SU-DHL-6 (cell line): Measurements from ENCODE around the gene IRF7.
"Not testable (repeated sequence)": the region's sequence is repeated elsewhere in the genome, so short reads cannot be mapped to it uniquely, and the experiment has no call there.

Experiments used
- H2AFZ ChIP-seq: fragments of 200-600 bp; sonication (generic); 2 replicates; pipeline ENCODE4 v1.6.1; 2014; ENCODE audit warnings: low read depth, mild to moderate bottlenecking, moderate library complexity, mixed read lengths, antibody characterized with exemption, low read length; ENCODE audit not compliant: severe bottlenecking
- H3F3A ChIP-seq: fragments of 200-600 bp; shearing (Covaris generic); 2 replicates; pipeline ENCODE4 v1.6.0; 2016; ENCODE audit warnings: antibody characterized with exemption, mild to moderate bottlenecking; ENCODE audit not compliant: insufficient read depth
- H3K27ac ChIP-seq: fragments of 200-600 bp; sonication (generic); 2 replicates; pipeline ENCODE4 v1.5.1; 2016; ENCODE audit warnings: low read depth, mild to moderate bottlenecking, low read length, moderate library complexity, mixed read lengths
- H3K27me3 ChIP-seq: fragments of 200-600 bp; sonication (generic), shearing (Covaris generic); 2 replicates; pipeline ENCODE4 v1.6.0; 2014; ENCODE audit warnings: mild to moderate bottlenecking, low read length
- H3K36me3 ChIP-seq: fragments of 200-600 bp; sonication (generic); 2 replicates; pipeline ENCODE4 v1.6.1; 2014; ENCODE audit warnings: mild to moderate bottlenecking, low read length, mixed read lengths
- H3K4me2 ChIP-seq: fragments of 300-600, 200-600 bp; shearing (Covaris generic), sonication (generic); 2 replicates; pipeline ENCODE4 v1.6.0; 2014; ENCODE audit warnings: low read length, low read depth, mild to moderate bottlenecking; ENCODE audit not compliant: poor library complexity, severe bottlenecking
- H3K4me3 ChIP-seq: fragments of 200-600 bp; sonication (generic); 2 replicates; pipeline ENCODE4 v1.5.1; 2014; ENCODE audit warnings: antibody characterized with exemption, low read length, mild to moderate bottlenecking, mixed read lengths; ENCODE audit not compliant: insufficient read depth, poor library complexity, severe bottlenecking
- H3K79me2 ChIP-seq: fragments of 200-600 bp; sonication (generic); 2 replicates; pipeline ENCODE4 v1.6.1; 2014; ENCODE audit warnings: mild to moderate bottlenecking, low read length, moderate library complexity; ENCODE audit not compliant: insufficient read depth
- H3K9ac ChIP-seq: fragments of 200-600 bp; sonication (generic); 2 replicates; pipeline ENCODE4 v1.7.0; 2014; ENCODE audit warnings: mild to moderate bottlenecking, low read length
- H3K9me2 ChIP-seq: fragments of 200-600 bp; sonication (generic); replicated peaks from 2 replicates; pipeline ENCODE4 v1.6.1; 2014; ENCODE audit warnings: low read length; ENCODE audit not compliant: insufficient read depth
- H3K9me3 ChIP-seq: fragments of 200-600 bp; sonication (generic); 2 replicates; pipeline ENCODE4 v1.6.1; 2014; ENCODE audit warnings: low read length, mixed read lengths; ENCODE audit not compliant: insufficient read depth
- H4K20me1 ChIP-seq: fragments of 200-600 bp; sonication (generic); 2 replicates; pipeline ENCODE4 v1.6.1; 2014; ENCODE audit warnings: low read depth, mild to moderate bottlenecking, antibody characterized with exemption, low read length, moderate library complexity, mixed read lengths
- EZH2phosphoT487 ChIP-seq: fragments of 200-600 bp; sonication (generic), shearing (Covaris generic); conservative IDR thresholded peaks from 2 replicates; pipeline ENCODE4 v1.6.1; 2018; ENCODE audit warnings: mild to moderate bottlenecking, antibody characterized with exemption, low read length, moderate library complexity, mixed read lengths
- TF ChIP-seq, protein P1 (sequence below): fragments of 200-600 bp; sonication (generic); IDR thresholded peaks from one replicate; pipeline ENCODE4 v1.5.1; 2017; ENCODE audit warnings: antibody characterized with exemption, mild to moderate bottlenecking, low read length, moderate library complexity; ENCODE audit not compliant: insufficient read depth, poor library complexity, severe bottlenecking

The IRF7 gene

DNA sequence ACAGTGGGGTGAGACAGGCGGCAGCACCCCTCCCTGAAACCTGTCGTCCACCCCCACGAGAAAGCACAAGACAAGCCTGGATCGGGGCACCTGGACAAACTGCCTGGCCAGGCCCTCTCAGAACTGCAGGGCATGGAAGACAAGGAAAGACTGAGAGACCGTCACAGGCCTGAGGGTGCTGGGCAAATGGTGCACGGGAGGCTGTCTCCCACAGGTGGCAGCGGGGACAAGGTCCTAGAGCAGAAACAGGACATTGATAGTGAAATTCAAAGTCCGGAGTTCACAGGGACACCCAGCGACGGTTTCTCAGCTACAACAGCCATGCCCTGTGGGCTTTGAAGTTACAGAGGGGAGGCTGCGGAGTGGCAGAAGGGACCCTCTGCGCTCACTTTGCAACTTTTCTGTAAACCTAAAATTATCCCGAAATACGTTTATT lies 42.0 kb upstream of the IRF7 start:
- Histone ChIP-seq H3K9me3 (no peaks in the 10 kb centered on the region), H3K27ac (no peak overlapping the region), H3K27me3 (no peaks in the 10 kb centered on the region), H3K9me2 (no peaks in the 10 kb centered on the region), H3K4me3 (no peak overlapping the region), H3K79me2 (no peaks in the 10 kb centered on the region), H2AFZ (no peak overlapping the region), H3F3A (no peaks in the 10 kb centered on the region), H3K9ac (no peak overlapping the region), H3K4me2 (no peak overlapping the region), H3K36me3 (no peaks in the 10 kb centered on the region), H4K20me1 (no peaks in the 10 kb centered on the region)
- TF ChIP-seq EZH2phosphoT487, result no peak
- TF ChIP-seq, protein P1, sequence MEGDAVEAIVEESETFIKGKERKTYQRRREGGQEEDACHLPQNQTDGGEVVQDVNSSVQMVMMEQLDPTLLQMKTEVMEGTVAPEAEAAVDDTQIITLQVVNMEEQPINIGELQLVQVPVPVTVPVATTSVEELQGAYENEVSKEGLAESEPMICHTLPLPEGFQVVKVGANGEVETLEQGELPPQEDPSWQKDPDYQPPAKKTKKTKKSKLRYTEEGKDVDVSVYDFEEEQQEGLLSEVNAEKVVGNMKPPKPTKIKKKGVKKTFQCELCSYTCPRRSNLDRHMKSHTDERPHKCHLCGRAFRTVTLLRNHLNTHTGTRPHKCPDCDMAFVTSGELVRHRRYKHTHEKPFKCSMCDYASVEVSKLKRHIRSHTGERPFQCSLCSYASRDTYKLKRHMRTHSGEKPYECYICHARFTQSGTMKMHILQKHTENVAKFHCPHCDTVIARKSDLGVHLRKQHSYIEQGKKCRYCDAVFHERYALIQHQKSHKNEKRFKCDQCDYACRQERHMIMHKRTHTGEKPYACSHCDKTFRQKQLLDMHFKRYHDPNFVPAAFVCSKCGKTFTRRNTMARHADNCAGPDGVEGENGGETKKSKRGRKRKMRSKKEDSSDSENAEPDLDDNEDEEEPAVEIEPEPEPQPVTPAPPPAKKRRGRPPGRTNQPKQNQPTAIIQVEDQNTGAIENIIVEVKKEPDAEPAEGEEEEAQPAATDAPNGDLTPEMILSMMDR, result no peak

DNA sequence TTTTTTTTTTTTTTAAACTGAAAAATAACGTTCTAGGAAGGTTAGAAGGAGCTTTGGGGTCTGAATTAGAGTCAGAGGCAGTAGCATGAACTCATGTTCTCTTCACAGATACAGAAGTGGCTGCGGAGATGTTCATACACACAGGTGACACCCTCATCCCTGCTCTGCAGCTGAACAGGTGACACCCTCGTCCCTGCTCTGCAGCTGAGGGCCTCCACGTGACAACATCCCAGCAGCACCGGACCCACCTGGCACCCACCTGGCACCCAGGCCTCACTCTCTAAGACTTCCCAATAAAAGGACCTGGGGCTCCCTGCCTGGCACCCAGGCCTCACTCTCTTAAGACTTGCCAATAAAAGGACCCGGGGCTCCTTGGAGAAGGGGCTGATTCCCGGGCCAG lies 41.1 kb upstream of the IRF7 start:
- no peak overlapping the region for H2AFZ ChIP-seq
- no peaks in the 10 kb centered on the region for H3K9me2 ChIP-seq
- H3K36me3 ChIP-seq, result no peaks in the 10 kb centered on the region
- TF ChIP-seq EZH2phosphoT487, result no peak
- TF ChIP-seq, protein P1, result no peak
- no peaks in the 10 kb centered on the region for H3K79me2 ChIP-seq
- no peak overlapping the region for H3K9ac ChIP-seq
- no peaks in the 10 kb centered on the region for H4K20me1 ChIP-seq
- no peaks in the 10 kb centered on the region for H3K27me3 ChIP-seq
- no peaks in the 10 kb centered on the region for H3K9me3 ChIP-seq
- no peaks in the 10 kb centered on the region for H3F3A ChIP-seq
- H3K4me3 ChIP-seq, result no peak overlapping the region
- H3K27ac ChIP-seq, result no peak overlapping the region
- no peak overlapping the region for H3K4me2 ChIP-seq

DNA sequence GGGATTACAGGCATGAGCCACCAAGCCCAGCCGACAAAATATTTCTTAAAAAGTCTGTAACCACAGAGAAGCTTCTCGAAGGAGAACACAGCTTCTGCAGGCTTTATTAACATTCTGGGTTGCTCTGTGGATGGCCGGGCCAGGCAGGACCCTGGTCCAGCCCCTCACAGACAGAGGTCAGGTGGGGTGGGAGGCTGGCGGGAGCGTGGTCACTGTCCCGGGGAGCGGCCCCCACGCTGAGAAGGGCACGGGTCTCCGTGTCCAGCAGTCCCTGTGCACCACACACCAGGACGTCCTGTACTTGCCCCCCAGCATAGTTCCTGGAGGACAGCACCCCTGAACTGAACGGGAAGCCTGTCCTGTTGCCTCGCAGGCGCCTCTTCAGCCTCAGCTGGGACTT lies 40.7 kb upstream of the IRF7 start:
- Histone ChIP-seq H3K27me3 (no peaks in the 10 kb centered on the region), H3K79me2 (no peaks in the 10 kb centered on the region), H4K20me1 (no peaks in the 10 kb centered on the region), H3K36me3 (no peaks in the 10 kb centered on the region), H3K27ac (no peak overlapping the region), H3K4me2 (no peak overlapping the region), H3K9ac (no peak overlapping the region), H3K4me3 (no peak overlapping the region), H2AFZ (no peak overlapping the region), H3F3A (no peaks in the 10 kb centered on the region), H3K9me2 (no peaks in the 10 kb centered on the region), H3K9me3 (no peaks in the 10 kb centered on the region)
- no peak for TF ChIP-seq EZH2phosphoT487

DNA sequence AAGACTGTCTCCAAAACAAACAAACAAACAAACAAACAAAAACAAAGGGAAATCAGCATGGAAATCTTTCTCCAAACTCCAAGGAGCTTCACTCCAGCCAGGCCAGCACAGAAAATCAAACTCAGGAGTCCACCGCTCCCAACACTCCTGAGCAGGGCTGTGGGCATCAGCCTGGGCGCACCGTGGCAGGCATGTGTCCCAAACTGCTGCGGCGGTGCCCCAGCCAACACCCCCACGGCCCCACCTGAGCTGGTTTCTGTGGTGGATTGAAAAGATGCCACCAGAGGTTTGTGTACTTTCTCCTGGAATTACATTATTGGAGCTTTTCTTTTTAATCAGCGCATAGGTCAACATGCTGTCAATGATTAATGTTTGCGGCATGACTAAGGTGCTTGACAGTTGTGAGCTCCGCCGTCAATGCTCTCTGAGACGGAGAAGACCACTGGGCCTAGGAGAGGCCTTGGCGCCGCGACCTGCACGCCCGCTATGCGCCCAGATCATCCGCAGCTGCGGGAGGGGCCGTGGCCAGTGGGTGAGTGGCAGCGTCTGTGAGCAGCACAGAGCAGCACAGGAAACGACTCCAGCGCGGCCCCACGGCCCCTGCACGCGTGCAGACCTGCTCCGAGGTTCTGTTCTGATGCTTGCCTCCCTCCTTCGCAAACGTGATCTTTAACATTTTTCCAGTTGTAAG lies 39.4 kb upstream of the IRF7 start:
- Histone ChIP-seq H3K27me3 (no peaks in the 10 kb centered on the region), H3K9ac (no peak overlapping the region), H3K36me3 (no peaks in the 10 kb centered on the region), H3K27ac (no peak overlapping the region), H4K20me1 (no peaks in the 10 kb centered on the region), H3K4me2 (no peak overlapping the region), H3F3A (no peaks in the 10 kb centered on the region), H3K9me3 (no peaks in the 10 kb centered on the region), H2AFZ (no peak overlapping the region), H3K79me2 (no peaks in the 10 kb centered on the region), H3K4me3 (no peak overlapping the region), H3K9me2 (no peaks in the 10 kb centered on the region)
- TF ChIP-seq, protein P1, result no peak
- TF ChIP-seq EZH2phosphoT487, result no peak

DNA sequence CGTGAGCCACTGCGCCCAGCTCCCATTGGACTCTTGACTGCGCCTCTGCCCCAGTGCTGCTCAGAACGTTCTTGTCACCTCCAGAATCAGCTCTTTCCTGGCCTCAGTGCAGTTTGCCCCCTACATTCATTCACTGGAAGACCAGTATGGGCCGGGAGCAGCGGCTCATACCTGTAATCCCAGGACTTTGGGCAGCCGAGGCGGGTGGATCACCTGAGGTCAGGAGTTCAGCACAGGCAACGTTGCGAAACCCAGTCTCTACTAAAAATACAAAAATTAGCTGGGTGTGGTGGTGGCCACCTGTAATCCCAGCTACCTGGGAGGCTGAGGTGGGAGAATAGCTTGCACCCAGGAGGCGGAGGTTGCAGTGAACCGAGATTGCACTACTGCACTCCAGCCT lies 38.7 kb upstream of the IRF7 start:
- H4K20me1 ChIP-seq, H3K36me3 ChIP-seq, H3F3A ChIP-seq, H3K4me3 ChIP-seq, H3K9me3 ChIP-seq, H3K27ac ChIP-seq, H3K9me2 ChIP-seq, H3K79me2 ChIP-seq, H3K9ac ChIP-seq, H3K4me2 ChIP-seq, H2AFZ ChIP-seq, H3K27me3 ChIP-seq: not testable (repeated sequence)
